ENCODE data around the gene ITGB4. TPM values are rescaled to one million over a fixed set of nuclear protein-coding genes. Genes with fewer than 3 reads are reported as not detected.

ITGB4 gene
- total and polyA plus RNA-seq, 2 of the 13 experiments (the other 11 are each of a cell fraction or from before 2014, with no cell fraction given) = 6.9 to 14.5 TPM

DNA sequence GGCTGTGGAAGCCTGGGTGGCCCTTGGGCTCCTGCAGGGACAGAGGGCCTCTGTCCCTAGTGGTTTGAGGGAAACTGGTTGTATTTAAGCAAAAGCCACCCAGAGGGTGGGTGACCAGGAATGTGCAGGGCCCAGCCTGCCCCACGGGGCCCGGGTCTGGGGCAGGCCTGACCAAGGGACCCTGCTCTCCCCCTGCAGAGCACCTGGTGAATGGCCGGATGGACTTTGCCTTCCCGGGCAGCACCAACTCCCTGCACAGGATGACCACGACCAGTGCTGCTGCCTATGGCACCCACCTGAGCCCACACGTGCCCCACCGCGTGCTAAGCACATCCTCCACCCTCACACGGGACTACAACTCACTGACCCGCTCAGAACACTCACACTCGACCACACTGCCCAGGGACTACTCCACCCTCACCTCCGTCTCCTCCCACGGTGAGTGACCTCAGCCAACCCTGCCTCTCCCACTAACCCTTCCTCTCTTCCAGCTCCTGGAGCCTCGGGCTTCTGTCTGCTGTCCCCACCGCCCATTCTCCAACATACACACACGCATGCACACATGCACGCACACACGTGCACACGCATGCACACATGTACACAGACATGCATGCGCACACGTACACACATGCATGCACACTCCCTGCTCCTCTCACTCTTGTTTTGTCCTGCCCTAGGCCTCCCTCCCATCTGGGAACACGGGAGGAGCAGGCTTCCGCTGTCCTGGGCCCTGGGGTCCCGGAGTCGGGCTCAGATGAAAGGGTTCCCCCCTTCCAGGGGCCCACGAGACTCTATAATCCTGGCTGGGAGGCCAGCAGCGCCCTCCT lies 33.3 kb downstream of the ITGB4 start (continued):
- TF ChIP-seq, protein P1, sequence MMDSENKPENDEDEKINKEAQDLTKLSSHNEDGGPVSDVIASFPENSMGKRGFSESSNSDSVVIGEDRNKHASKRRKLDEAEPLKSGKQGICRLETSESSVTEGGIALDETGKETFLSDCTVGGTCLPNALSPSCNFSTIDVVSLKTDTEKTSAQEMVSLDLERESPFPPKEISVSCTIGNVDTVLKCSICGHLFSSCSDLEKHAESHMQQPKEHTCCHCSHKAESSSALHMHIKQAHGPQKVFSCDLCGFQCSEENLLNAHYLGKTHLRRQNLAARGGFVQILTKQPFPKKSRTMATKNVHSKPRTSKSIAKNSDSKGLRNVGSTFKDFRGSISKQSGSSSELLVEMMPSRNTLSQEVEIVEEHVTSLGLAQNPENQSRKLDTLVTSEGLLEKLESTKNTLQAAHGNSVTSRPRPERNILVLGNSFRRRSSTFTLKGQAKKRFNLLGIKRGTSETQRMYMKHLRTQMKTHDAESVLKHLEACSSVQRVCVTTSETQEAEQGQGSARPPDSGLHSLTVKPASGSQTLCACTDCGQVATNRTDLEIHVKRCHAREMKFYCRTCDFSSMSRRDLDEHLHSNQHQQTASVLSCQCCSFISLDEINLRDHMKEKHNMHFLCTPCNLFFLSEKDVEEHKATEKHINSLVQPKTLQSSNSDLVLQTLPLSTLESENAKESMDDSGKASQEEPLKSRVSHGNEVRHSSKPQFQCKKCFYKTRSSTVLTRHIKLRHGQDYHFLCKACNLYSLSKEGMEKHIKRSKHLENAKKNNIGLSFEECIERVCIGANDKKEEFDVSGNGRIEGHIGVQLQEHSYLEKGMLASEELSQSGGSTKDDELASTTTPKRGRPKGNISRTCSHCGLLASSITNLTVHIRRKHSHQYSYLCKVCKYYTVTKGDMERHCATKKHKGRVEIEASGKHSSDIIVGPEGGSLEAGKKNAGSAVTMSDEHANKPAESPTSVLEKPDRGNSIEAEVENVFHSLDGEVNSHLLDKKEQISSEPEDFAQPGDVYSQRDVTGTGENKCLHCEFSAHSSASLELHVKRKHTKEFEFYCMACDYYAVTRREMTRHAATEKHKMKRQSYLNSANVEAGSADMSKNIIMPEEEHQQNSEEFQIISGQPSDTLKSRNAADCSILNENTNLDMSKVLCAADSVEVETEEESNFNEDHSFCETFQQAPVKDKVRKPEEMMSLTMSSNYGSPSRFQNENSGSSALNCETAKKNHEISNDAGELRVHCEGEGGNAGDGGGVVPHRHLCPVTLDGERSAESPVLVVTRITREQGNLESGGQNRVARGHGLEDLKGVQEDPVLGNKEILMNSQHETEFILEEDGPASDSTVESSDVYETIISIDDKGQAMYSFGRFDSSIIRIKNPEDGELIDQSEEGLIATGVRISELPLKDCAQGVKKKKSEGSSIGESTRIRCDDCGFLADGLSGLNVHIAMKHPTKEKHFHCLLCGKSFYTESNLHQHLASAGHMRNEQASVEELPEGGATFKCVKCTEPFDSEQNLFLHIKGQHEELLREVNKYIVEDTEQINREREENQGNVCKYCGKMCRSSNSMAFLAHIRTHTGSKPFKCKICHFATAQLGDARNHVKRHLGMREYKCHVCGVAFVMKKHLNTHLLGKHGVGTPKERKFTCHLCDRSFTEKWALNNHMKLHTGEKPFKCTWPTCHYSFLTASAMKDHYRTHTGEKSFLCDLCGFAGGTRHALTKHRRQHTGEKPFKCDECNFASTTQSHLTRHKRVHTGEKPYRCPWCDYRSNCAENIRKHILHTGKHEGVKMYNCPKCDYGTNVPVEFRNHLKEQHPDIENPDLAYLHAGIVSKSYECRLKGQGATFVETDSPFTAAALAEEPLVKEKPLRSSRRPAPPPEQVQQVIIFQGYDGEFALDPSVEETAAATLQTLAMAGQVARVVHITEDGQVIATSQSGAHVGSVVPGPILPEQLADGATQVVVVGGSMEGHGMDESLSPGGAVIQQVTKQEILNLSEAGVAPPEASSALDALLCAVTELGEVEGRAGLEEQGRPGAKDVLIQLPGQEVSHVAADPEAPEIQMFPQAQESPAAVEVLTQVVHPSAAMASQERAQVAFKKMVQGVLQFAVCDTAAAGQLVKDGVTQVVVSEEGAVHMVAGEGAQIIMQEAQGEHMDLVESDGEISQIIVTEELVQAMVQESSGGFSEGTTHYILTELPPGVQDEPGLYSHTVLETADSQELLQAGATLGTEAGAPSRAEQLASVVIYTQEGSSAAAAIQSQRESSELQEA (CRISPR knock-in tag; IDR thresholded peaks at IDR 0.05; ENCODE audit: not compliant biosample characterization) = peak; percentile 84
- TF ChIP-seq, protein P2, sequence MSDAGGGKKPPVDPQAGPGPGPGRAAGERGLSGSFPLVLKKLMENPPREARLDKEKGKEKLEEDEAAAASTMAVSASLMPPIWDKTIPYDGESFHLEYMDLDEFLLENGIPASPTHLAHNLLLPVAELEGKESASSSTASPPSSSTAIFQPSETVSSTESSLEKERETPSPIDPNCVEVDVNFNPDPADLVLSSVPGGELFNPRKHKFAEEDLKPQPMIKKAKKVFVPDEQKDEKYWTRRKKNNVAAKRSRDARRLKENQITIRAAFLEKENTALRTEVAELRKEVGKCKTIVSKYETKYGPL (CRISPR knock-in tag; IDR thresholded peaks at IDR 0.05) = no peak
- no peak for TF ChIP-seq ZBTB3 (CRISPR knock-in tag; IDR thresholded peaks at IDR 0.05; ENCODE audit: borderline replicate concordance, low read depth)
- no peak for TF ChIP-seq FOXA1 (IDR thresholded peaks at IDR 0.05)
- peak; percentile 5; the same call in 1 of the 2 replicates for TF ChIP-seq FOXA1 (CRISPR knock-in tag; IDR thresholded peaks at IDR 0.05)
- TF ChIP-seq ZNF124 (CRISPR knock-in tag; IDR thresholded peaks at IDR 0.05) = no peak; the same call in 1 of the 2 replicates
- TF ChIP-seq, protein P3, sequence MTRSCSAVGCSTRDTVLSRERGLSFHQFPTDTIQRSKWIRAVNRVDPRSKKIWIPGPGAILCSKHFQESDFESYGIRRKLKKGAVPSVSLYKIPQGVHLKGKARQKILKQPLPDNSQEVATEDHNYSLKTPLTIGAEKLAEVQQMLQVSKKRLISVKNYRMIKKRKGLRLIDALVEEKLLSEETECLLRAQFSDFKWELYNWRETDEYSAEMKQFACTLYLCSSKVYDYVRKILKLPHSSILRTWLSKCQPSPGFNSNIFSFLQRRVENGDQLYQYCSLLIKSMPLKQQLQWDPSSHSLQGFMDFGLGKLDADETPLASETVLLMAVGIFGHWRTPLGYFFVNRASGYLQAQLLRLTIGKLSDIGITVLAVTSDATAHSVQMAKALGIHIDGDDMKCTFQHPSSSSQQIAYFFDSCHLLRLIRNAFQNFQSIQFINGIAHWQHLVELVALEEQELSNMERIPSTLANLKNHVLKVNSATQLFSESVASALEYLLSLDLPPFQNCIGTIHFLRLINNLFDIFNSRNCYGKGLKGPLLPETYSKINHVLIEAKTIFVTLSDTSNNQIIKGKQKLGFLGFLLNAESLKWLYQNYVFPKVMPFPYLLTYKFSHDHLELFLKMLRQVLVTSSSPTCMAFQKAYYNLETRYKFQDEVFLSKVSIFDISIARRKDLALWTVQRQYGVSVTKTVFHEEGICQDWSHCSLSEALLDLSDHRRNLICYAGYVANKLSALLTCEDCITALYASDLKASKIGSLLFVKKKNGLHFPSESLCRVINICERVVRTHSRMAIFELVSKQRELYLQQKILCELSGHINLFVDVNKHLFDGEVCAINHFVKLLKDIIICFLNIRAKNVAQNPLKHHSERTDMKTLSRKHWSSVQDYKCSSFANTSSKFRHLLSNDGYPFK (CRISPR knock-in tag; IDR thresholded peaks at IDR 0.05; ENCODE audit: borderline replicate concordance) = peak; percentile 89
- TF ChIP-seq DNMT3B (CRISPR knock-in tag; conservative IDR thresholded peaks at IDR 0.05) = 0 out of 2 replicates have a peak, but pooled peaks have one; percentile 48
- TF ChIP-seq KMT2B (CRISPR knock-in tag; IDR thresholded peaks at IDR 0.05) = no peak
- TF ChIP-seq ZBTB8A (CRISPR knock-in tag; IDR thresholded peaks at IDR 0.05; ENCODE audit: borderline replicate concordance, low read depth) = no peak; the same call in 1 of the 2 replicates
- no peak for TF ChIP-seq POGZ (CRISPR knock-in tag; IDR thresholded peaks at IDR 0.05)
- no peak for TF ChIP-seq ZNF484 (CRISPR knock-in tag; IDR thresholded peaks at IDR 0.05; ENCODE audit: borderline replicate concordance, low read depth)
- peak; percentile 65; the same call in 1 of the 2 replicates for TF ChIP-seq GPN1 (CRISPR knock-in tag; IDR thresholded peaks at IDR 0.05; ENCODE audit: borderline replicate concordance)
- peak; percentile 33 for TF ChIP-seq CTCF (CRISPR knock-in tag; IDR thresholded peaks at IDR 0.05)
